ENCODE results near the gene EPHA2.

Gene EPHA2

DNA sequence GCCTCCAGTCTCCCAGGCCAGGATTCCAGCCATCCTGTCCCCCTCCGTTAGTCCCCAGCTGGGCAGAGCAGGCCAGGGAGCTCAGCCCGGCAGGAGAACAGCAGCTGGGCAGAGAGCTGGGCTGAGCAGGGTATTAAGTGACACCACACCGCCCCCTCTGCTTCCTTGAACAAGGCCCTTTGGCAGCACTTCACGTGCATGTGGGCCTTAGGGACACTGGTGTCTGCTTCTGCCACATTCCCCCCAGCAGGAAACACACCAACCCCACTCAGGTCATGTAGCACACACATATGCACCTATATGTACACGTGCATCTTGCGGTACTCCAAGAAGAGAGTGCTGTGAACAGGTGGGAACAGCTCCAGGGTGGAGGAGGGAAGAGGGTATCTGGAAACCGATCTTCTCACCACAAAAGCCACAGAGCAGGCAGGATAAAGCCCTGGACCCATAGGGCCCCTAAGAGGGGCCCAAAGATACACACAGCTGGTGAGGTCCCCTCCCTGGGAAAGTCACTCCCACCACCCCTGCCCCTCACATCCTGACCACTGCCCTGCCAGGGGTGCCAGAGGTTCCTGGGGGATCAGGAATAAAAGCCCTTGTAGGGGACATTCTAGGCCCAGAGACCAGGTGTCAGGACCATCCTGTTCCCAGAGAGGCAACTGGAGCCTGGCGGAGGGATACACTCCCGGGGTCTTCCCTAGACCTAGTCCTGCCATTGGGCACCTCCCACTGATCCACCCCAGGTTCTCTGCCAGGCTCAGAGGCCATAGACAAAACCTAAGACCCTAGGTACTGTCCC, 4.5 kb downstream of the EPHA2 start:
- TF ChIP-seq TAF1 (IDR thresholded peaks at IDR 0.05; ENCODE audit: borderline replicate concordance, insufficient read depth, low read length) = no peak

DNA sequence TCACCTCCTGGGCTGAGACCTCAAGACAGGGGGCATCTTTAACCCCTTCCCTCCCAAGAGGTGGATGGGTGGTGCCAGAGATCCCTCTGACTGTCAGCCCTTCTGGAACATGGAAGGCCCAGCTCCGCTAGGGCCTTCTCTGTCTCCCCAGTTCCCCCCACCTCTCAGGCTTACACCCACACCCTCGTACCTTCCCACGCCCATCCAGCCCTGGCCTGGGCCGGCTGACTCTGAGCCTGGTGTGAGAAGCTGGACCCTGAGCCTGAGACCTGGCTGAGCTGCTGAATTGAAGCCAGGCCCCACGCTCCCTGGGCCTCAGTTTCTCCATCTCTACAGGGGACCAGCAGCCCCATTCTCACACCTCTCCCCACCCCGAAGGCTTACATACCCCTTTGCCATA, 5.4 kb downstream of the EPHA2 start:
- no peak for TF ChIP-seq FOXP2 (optimal IDR thresholded peaks at IDR 0.05; ENCODE audit: borderline replicate concordance, extremely low read depth, extremely low read length, insufficient read depth)

DNA sequence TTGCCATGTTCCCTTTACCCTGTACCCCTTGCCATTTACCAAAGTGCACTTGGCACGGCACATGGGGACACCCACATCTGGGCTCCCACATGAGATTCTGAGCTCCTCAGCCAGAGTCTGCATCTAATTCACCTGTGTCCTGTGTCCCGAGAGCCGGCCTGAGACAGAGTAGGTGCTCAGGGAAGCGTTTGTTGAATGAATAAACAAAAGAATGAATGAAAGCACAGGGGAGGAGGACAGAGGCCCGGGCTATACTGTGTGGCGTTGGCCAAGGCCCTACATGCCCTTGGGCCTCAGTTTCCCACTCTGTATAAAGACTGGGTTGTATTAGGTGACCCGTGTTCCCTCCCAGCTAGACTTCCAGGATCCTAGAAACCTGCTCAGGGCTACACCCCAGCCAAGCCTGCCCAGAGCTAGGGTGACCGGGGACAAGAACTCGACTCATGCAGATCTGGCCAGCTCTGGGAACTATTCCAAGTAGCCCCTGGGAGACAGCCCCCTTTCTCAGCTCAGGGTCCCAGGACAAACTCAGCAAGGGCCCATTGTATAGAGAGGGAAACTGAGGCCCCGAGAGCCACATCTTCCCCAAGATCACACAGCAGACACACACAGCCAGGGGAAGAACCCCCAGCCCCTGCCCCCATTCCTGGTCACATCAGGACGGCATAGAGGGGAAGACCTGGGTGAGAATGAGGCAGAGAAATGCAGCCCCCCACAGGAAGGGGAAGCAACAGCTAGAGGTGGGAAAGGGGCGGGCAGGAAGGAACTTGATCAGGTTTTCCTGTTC, 6.0 kb downstream of the EPHA2 start:
- TF ChIP-seq FOXP2 (optimal IDR thresholded peaks at IDR 0.05; ENCODE audit: borderline replicate concordance, extremely low read depth, extremely low read length, insufficient read depth) (no peak), SIN3A (IDR thresholded peaks at IDR 0.05; ENCODE audit: borderline replicate concordance, insufficient read depth, low read length) (no peak), POLR2AphosphoS5 (IDR thresholded peaks at IDR 0.05; ENCODE audit: low read depth, low read length) (no peak), TAF1 (IDR thresholded peaks at IDR 0.05; ENCODE audit: borderline replicate concordance, insufficient read depth, low read length) (no peak)
- TF ChIP-seq, protein P1, sequence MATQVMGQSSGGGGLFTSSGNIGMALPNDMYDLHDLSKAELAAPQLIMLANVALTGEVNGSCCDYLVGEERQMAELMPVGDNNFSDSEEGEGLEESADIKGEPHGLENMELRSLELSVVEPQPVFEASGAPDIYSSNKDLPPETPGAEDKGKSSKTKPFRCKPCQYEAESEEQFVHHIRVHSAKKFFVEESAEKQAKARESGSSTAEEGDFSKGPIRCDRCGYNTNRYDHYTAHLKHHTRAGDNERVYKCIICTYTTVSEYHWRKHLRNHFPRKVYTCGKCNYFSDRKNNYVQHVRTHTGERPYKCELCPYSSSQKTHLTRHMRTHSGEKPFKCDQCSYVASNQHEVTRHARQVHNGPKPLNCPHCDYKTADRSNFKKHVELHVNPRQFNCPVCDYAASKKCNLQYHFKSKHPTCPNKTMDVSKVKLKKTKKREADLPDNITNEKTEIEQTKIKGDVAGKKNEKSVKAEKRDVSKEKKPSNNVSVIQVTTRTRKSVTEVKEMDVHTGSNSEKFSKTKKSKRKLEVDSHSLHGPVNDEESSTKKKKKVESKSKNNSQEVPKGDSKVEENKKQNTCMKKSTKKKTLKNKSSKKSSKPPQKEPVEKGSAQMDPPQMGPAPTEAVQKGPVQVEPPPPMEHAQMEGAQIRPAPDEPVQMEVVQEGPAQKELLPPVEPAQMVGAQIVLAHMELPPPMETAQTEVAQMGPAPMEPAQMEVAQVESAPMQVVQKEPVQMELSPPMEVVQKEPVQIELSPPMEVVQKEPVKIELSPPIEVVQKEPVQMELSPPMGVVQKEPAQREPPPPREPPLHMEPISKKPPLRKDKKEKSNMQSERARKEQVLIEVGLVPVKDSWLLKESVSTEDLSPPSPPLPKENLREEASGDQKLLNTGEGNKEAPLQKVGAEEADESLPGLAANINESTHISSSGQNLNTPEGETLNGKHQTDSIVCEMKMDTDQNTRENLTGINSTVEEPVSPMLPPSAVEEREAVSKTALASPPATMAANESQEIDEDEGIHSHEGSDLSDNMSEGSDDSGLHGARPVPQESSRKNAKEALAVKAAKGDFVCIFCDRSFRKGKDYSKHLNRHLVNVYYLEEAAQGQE (IDR thresholded peaks at IDR 0.05; ENCODE audit: insufficient read depth in 1 of 2, low read depth in 2 of 2, low read length in 2 of 2) = no peak

DNA sequence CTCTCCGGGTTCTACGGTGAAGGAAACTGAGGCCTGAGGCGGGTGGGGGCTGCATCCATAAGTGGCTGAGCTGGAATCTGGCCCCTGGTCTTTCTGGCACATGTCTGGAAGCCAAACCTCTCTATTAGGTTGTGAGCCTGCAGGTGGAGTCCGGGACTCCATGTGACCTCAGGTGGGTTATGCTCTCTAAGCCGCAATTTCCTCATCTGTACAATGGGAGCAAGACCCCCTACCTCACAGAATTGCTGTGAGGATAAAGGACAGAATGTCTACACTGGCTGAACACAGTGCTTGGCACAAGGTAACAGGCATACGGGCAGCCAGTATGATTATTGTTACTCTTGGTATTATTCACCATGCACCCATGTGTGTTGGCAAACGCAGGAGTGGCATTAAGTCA, 6.7 kb downstream of the EPHA2 start:
- TF ChIP-seq FOXP2 (optimal IDR thresholded peaks at IDR 0.05; ENCODE audit: borderline replicate concordance, extremely low read depth, extremely low read length, insufficient read depth) (no peak), SIN3A (IDR thresholded peaks at IDR 0.05; ENCODE audit: borderline replicate concordance, insufficient read depth, low read length) (no peak), TAF1 (IDR thresholded peaks at IDR 0.05; ENCODE audit: borderline replicate concordance, insufficient read depth, low read length) (no peak), POLR2AphosphoS5 (IDR thresholded peaks at IDR 0.05; ENCODE audit: low read depth, low read length) (no peak)
- TF ChIP-seq, protein P1 (IDR thresholded peaks at IDR 0.05; ENCODE audit: insufficient read depth in 1 of 2, low read depth in 2 of 2, low read length in 2 of 2) = no peak

DNA sequence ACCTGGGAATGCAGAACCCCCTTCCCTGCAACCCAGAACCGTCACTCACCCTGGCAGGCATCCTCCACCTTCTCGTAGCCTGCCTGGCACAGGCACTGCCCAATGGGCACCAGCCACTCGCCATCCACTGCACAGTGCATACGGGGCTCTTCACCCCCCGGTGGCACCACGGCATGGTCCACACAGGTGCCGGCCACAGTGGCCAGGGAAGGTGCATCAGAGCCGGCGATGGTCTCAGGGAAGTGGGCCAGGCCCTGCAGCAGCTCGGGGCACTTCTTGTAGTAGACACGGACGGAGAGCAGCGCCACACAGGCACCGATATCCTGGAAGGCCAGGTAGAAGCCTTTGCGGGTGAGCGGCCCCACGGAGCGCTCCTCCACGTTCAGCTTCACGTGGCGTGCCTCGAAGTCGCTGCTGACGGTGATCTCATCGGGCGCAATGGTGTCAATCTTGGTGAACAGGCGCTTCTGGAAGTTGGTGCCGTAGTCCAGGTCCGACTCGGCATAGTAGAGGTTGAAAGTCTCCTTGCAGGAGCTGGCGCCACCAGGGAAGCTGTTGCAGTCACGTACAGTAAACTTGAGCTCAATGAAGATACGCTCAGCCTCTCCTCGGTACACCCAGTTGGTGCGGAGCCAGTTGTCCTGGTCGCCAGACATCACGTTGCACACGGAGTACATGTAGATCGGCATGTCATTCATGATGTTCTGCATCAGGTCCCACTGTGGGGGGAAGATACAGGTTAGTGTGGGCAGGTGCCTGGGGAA, 7.4 kb downstream of the EPHA2 start:
- TF ChIP-seq SIN3A (IDR thresholded peaks at IDR 0.05; ENCODE audit: borderline replicate concordance, insufficient read depth, low read length) (no peak), POLR2AphosphoS5 (IDR thresholded peaks at IDR 0.05; ENCODE audit: low read depth, low read length) (no peak)
- TF ChIP-seq, protein P1 (IDR thresholded peaks at IDR 0.05; ENCODE audit: insufficient read depth in 1 of 2, low read depth in 2 of 2, low read length in 2 of 2) = no peak

All from PFSK-1 (cell line).